Panc1 (cell line): ENCODE data around the gene TRAFD1. TPM values are rescaled to one million over a fixed set of nuclear protein-coding genes. Genes with fewer than 3 reads are reported as not detected.

Experiments used
- ATAC-seq: fragments of 200-7000 bp; cut with Tn5 transposase; 2 replicates; pipeline ENCODE4 v1.9.1; 2020; ENCODE audit warnings: mild to moderate bottlenecking, moderate library complexity
- BruUV-seq: library from RNA; stranded (reverse); fragments of 400-500 nt; replicated peaks from 2 replicates; lab custom pipeline; 2021; lab: Mats Ljungman, UMichigan
- CTCF ChIA-PET: fragments of 300-600 bp; sonication (Branson Sonifier 250); formaldehyde crosslinking; loops from one replicate; lab custom pipeline; 2022; ENCODE audit warnings: antibody characterized with exemption; lab: Charles Lee
- POLR2A ChIA-PET: fragments of 300-600 bp; sonication (Branson Sonifier 250); formaldehyde crosslinking; loops from one replicate; lab custom pipeline; 2022; ENCODE audit warnings: antibody characterized with exemption; lab: Charles Lee
- DNase-seq: peaks from one replicate; pipeline ENCODE4 v3.0.0-alpha.2; 2010; ENCODE audit warnings: low read depth, low spot score
- H3K27ac ChIP-seq: 2 replicates; pipeline ENCODE4 v1.5.1; 2011; ENCODE audit warnings: mild to moderate bottlenecking, low read length, inconsistent platforms
- H3K27me3 ChIP-seq: fragments of 200-500 bp; sonication (Bioruptor generic); 2 replicates; pipeline ENCODE4 v1.6.0; 2014; ENCODE audit warnings: low read length, inconsistent platforms; ENCODE audit not compliant: control insufficient read depth, insufficient read depth
- H3K36me3 ChIP-seq: fragments of 200-500 bp; sonication (Bioruptor generic); 2 replicates; pipeline ENCODE4 v1.5.1; 2014; ENCODE audit warnings: inconsistent platforms, mild to moderate bottlenecking, low read length, moderate library complexity; ENCODE audit not compliant: control insufficient read depth, insufficient read depth
- H3K4me1 ChIP-seq: 2 replicates; pipeline ENCODE4 v1.5.1; 2011; ENCODE audit warnings: inconsistent platforms, mild to moderate bottlenecking, low read length, moderate library complexity; ENCODE audit not compliant: control insufficient read depth, insufficient read depth
- H3K4me3 ChIP-seq, 2 experiments: 2 replicates each; pipeline ENCODE4 v1.5.1; 2011 to 2012; ENCODE audit warnings: low read depth in 2 of 2, low read length in 2 of 2, mild to moderate bottlenecking in 2 of 2, inconsistent platforms in 1 of 2, moderate library complexity in 1 of 2
- H3K9me3 ChIP-seq: fragments of 200-500 bp; sonication (Bioruptor generic); 2 replicates; pipeline ENCODE4 v1.5.1; 2014; ENCODE audit warnings: low read depth, mild to moderate bottlenecking, inconsistent platforms, low read length, moderate library complexity; ENCODE audit not compliant: control insufficient read depth, insufficient read depth
- CTCF ChIP-seq: fragments of 450-650 bp; IDR thresholded peaks from 2 replicates; pipeline ENCODE4 v1.5.1; 2017; ENCODE audit warnings: mild to moderate bottlenecking
- POLR2AphosphoS5 ChIP-seq: IDR thresholded peaks from 2 replicates; pipeline ENCODE4 v1.6.1; 2012; ENCODE audit warnings: mild to moderate bottlenecking, low read depth, low read length, moderate library complexity
- SIN3A ChIP-seq: IDR thresholded peaks from 2 replicates; pipeline ENCODE4 v1.6.1; 2012; ENCODE audit warnings: low read depth, mild to moderate bottlenecking, low read length, moderate library complexity, borderline replicate concordance; ENCODE audit not compliant: insufficient read depth
- TCF7L2 ChIP-seq: IDR thresholded peaks from 2 replicates; pipeline ENCODE4 v1.6.1; 2011; ENCODE audit warnings: mild to moderate bottlenecking, low read depth, low read length, inconsistent platforms
- in situ Hi-C: cut with HindIII; loops from 2 replicates; pipeline ENCODE4 v1.10.0; 2016; ENCODE audit warnings: low sequenced_read_pairs, low pct_unique_long_range_greater_than_20kb
- intact Hi-C: fragments of 100-400 bp; cut with micrococcal nuclease; formaldehyde crosslinking; loops from one replicate; pipeline ENCODE4 v1.10.0; 2022; ENCODE audit not compliant: unreplicated experiment
- total RNA-seq: library from RNA; stranded (reverse); gene quantifications from one replicate; pipeline ENCODE4 v1.2.1, GENCODE V29; 2021; ENCODE audit not compliant: unreplicated experiment
- TF ChIP-seq, protein P1 (sequence below), 2 experiments: IDR thresholded peaks; 2 replicates each; pipeline ENCODE4 v1.6.1; 2011 to 2012; ENCODE audit warnings: low read depth in 2 of 2, control low read depth in 1 of 2, low read length in 1 of 2, mild to moderate bottlenecking in 1 of 2, moderate library complexity in 1 of 2; ENCODE audit not compliant: insufficient read depth in 1 of 2

The TRAFD1 gene
- total RNA-seq, 1 experiment from 2014 or later: 32.9 TPM

- Histone ChIP-seq H3K27me3 (no peaks in the 10 kb centered on the region), H3K4me3 (no peak overlapping the region), H3K36me3 (peaks cover 2% of the 10 kb centered on the region; the same call in 1 of the 2 replicates), H3K9me3 (no peaks in the 10 kb centered on the region), H3K27ac (no peak overlapping the region), H3K4me1 (peaks cover 8% of the 10 kb centered on the region; the same call in 1 of the 2 replicates)
- ChIA-PET CTCF (no interaction called here), POLR2A (no interaction called here)
- ATAC-seq (peak; percentile 44; the same call in 1 of the 2 replicates), DNase-seq (no peak)
- no peak for TF ChIP-seq TCF7L2
- TF ChIP-seq SIN3A: no peak
- no peak for TF ChIP-seq POLR2AphosphoS5
- TF ChIP-seq CTCF: no peak
- TF ChIP-seq, protein P1, sequence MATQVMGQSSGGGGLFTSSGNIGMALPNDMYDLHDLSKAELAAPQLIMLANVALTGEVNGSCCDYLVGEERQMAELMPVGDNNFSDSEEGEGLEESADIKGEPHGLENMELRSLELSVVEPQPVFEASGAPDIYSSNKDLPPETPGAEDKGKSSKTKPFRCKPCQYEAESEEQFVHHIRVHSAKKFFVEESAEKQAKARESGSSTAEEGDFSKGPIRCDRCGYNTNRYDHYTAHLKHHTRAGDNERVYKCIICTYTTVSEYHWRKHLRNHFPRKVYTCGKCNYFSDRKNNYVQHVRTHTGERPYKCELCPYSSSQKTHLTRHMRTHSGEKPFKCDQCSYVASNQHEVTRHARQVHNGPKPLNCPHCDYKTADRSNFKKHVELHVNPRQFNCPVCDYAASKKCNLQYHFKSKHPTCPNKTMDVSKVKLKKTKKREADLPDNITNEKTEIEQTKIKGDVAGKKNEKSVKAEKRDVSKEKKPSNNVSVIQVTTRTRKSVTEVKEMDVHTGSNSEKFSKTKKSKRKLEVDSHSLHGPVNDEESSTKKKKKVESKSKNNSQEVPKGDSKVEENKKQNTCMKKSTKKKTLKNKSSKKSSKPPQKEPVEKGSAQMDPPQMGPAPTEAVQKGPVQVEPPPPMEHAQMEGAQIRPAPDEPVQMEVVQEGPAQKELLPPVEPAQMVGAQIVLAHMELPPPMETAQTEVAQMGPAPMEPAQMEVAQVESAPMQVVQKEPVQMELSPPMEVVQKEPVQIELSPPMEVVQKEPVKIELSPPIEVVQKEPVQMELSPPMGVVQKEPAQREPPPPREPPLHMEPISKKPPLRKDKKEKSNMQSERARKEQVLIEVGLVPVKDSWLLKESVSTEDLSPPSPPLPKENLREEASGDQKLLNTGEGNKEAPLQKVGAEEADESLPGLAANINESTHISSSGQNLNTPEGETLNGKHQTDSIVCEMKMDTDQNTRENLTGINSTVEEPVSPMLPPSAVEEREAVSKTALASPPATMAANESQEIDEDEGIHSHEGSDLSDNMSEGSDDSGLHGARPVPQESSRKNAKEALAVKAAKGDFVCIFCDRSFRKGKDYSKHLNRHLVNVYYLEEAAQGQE (IDR thresholded peaks at IDR 0.05; ENCODE audit: insufficient read depth in 1 of 2, low read depth in 2 of 2, low read length in 1 of 2): no peak
- in situ Hi-C loops: no loop called here
- BruUV-seq: no TSS peak
- intact Hi-C loops: no loop called here
Observed at GRCh38 chr12:112096070-112096469, 29.3 kb upstream of the TRAFD1 start.

- TF ChIP-seq, protein P1 (IDR thresholded peaks at IDR 0.05; ENCODE audit: insufficient read depth in 1 of 2, low read depth in 2 of 2, low read length in 1 of 2): no peak
- TF ChIP-seq TCF7L2 (no peak), POLR2AphosphoS5 (no peak)
- peaks cover 8% of the 10 kb centered on the region; the same call in 1 of the 2 replicates for H3K4me1 ChIP-seq
- in situ Hi-C loops: no loop called here
- ChIA-PET CTCF (no interaction called here), POLR2A (no interaction called here)
- intact Hi-C loops: no loop called here
- DNase-seq (peak; percentile 76), ATAC-seq (peak; percentile 86)
- peaks cover 3% of the 10 kb centered on the region; the same call in 1 of the 2 replicates for H3K36me3 ChIP-seq
- peak overlapping the region; percentile 24; the same call in 1 of the 2 replicates for H3K27ac ChIP-seq
- no peaks in the 10 kb centered on the region for H3K27me3 ChIP-seq
- no TSS peak for BruUV-seq
- no peak overlapping the region for H3K4me3 ChIP-seq
- H3K9me3 ChIP-seq: no peaks in the 10 kb centered on the region
Observed at GRCh38 chr12:112096667-112097066, 28.7 kb upstream of the TRAFD1 start.
